Endothelial cell of umbilical vein (primary cell): Measurements from ENCODE around the gene XIRP1. TPM values are rescaled to one million over a fixed set of nuclear protein-coding genes. Genes with fewer than 3 reads are reported as not detected.

Source experiments
- BruUV-seq: library from RNA; stranded (reverse); fragments of 400-500 nt; replicated peaks from 2 replicates; lab custom pipeline; 2021; lab: Mats Ljungman, UMichigan
- CTCF ChIA-PET: fragments of 300-600, 350-600 bp; sonication (Branson Sonifier 250); formaldehyde crosslinking; loops from one replicate; lab custom pipeline; 2021; ENCODE audit warnings: antibody characterized with exemption, inconsistent platforms; lab: Charles Lee
- POLR2A ChIA-PET: fragments of 300-600, 350-600 bp; sonication (Branson Sonifier 250); formaldehyde crosslinking; loops from one replicate; lab custom pipeline; 2021; ENCODE audit warnings: antibody characterized with exemption, inconsistent platforms; lab: Charles Lee
- DNase-seq: peaks from one replicate; pipeline ENCODE4 v3.0.0-alpha.2; 2011; ENCODE audit warnings: low read depth, low spot score
- FAIRE-seq: peaks from 2 replicates; lab custom pipeline; 2011; peaks lifted over from hg19 to GRCh38; lab: Jason Lieb, UNC
- H2AFZ ChIP-seq: 2 replicates; pipeline ENCODE4 v1.6.0; 2012; ENCODE audit warnings: low read depth, low read length, control low read depth, inconsistent platforms
- H3K27ac ChIP-seq: 2 replicates; pipeline ENCODE4 v1.5.1; 2011; ENCODE audit warnings: low read depth, mild to moderate bottlenecking, control low read depth, low read length, moderate library complexity; ENCODE audit not compliant: insufficient read depth
- H3K27me3 ChIP-seq, 2 experiments: 2 replicates each; pipeline versions ENCODE4 v1.6.0 to v1.6.1; 2011; ENCODE audit warnings: low read length in 2 of 2, mixed read lengths in 1 of 2; ENCODE audit not compliant: control insufficient read depth in 2 of 2, insufficient read depth in 2 of 2
- H3K36me3 ChIP-seq, 2 experiments: 2 replicates in 1 of 2; 3 replicates in 1 of 2; pipeline ENCODE4 v1.5.1; 2011; ENCODE audit warnings: low read length in 2 of 2, mild to moderate bottlenecking in 1 of 2, moderate library complexity in 1 of 2; ENCODE audit not compliant: control insufficient read depth in 2 of 2, insufficient read depth in 2 of 2; ENCODE audit errors: extremely low read depth in 1 of 2
- H3K4me1 ChIP-seq: 3 replicates; pipeline ENCODE4 v1.5.1; 2011; ENCODE audit warnings: mild to moderate bottlenecking, low read length; ENCODE audit not compliant: control insufficient read depth, insufficient read depth; ENCODE audit errors: extremely low read depth
- H3K4me2 ChIP-seq: 2 replicates; pipeline ENCODE4 v1.6.1; 2011; ENCODE audit warnings: low read length, control low read depth, mixed read lengths; ENCODE audit not compliant: insufficient read depth
- H3K4me3 ChIP-seq, 3 experiments: fragments of 200-600 bp in 1 of 3; sonication (generic), shearing (Covaris generic) in 1 of 3; replicated peaks in 1 of 3; 2 replicates each; pipeline ENCODE4 v1.5.1; 2011 to 2016; ENCODE audit warnings: control low read depth in 3 of 3, low read length in 3 of 3, mild to moderate bottlenecking in 2 of 3, inconsistent platforms in 1 of 3, low read depth in 1 of 3, moderate library complexity in 1 of 3; ENCODE audit not compliant: insufficient read depth in 1 of 3
- H3K79me2 ChIP-seq: 2 replicates; pipeline ENCODE4 v1.6.0; 2012; ENCODE audit warnings: low read length, inconsistent platforms; ENCODE audit not compliant: control insufficient read depth, insufficient read depth
- H3K9ac ChIP-seq: replicated peaks from 2 replicates; pipeline ENCODE3; 2011; ENCODE audit warnings: low read length, control low read depth; ENCODE audit not compliant: insufficient read depth; ENCODE audit errors: extremely low read depth
- H3K9me1 ChIP-seq: replicated peaks from 3 replicates; pipeline ENCODE4 v1.6.0; 2011; ENCODE audit warnings: mild to moderate bottlenecking, low read length; ENCODE audit not compliant: control insufficient read depth, insufficient read depth; ENCODE audit errors: extremely low read depth
- H3K9me3 ChIP-seq: replicated peaks from 2 replicates; pipeline ENCODE4 v1.5.1; 2012; ENCODE audit warnings: low read length, inconsistent platforms; ENCODE audit not compliant: control insufficient read depth, insufficient read depth
- H4K20me1 ChIP-seq: replicated peaks from 2 replicates; pipeline ENCODE3; 2011; ENCODE audit warnings: mild to moderate bottlenecking, low read length; ENCODE audit not compliant: control insufficient read depth, insufficient read depth; ENCODE audit errors: extremely low read depth
- EZH2 ChIP-seq: IDR thresholded peaks from 2 replicates; pipeline ENCODE4 v1.6.1; 2012; ENCODE audit warnings: borderline replicate concordance, low read depth, mild to moderate bottlenecking, moderate library complexity, low read length, inconsistent platforms; ENCODE audit not compliant: severe bottlenecking
- FOS ChIP-seq: IDR thresholded peaks from 2 replicates; pipeline ENCODE4 v1.6.1; 2011; ENCODE audit warnings: mild to moderate bottlenecking, low read length, moderate library complexity, borderline replicate concordance; ENCODE audit not compliant: insufficient read depth
- GATA2 ChIP-seq: IDR thresholded peaks from 2 replicates; pipeline ENCODE4 v1.7.0; 2011; ENCODE audit warnings: low read depth, mild to moderate bottlenecking, moderate library complexity, mixed read lengths, low read length; ENCODE audit not compliant: insufficient read length, insufficient read depth
- JUN ChIP-seq: IDR thresholded peaks from 2 replicates; pipeline ENCODE4 v1.6.1; 2011; ENCODE audit warnings: borderline replicate concordance, low read depth; ENCODE audit not compliant: insufficient read length, insufficient read depth
- MYC ChIP-seq: IDR thresholded peaks from one replicate; pipeline ENCODE4 v1.6.1; 2011; ENCODE audit warnings: mild to moderate bottlenecking, low read depth, low read length
- POLR2A ChIP-seq: IDR thresholded peaks from 2 replicates; pipeline ENCODE4 v1.6.1; 2012; ENCODE audit warnings: low read depth, mild to moderate bottlenecking, control low read depth, low read length
- POLR2AphosphoS5 ChIP-seq: IDR thresholded peaks from 2 replicates; pipeline ENCODE4 v1.6.1; 2012; ENCODE audit warnings: low read depth, mild to moderate bottlenecking, control low read depth, low read length, moderate library complexity; ENCODE audit not compliant: insufficient read depth
- dilution Hi-C: fragments of 300-500 bp; cut with MboI; formaldehyde crosslinking; loops from one replicate; pipeline ENCODE4 v1.15.0; 2019; ENCODE audit warnings: low sequenced_read_pairs; ENCODE audit not compliant: extremely low pct_ligation_motif_present
- intact Hi-C: fragments of 100-400 bp; cut with micrococcal nuclease; formaldehyde crosslinking; loops from one replicate; pipeline ENCODE4 v1.10.0; 2022
- polyA plus RNA-seq, 4 experiments: library from polyadenylated mRNA; depleted of rRNA in 3 of 4; stranded (reverse) in 3 of 4; unstranded in 1 of 4; fragments of >200 nt; gene quantifications; 2 replicates each; pipeline versions ENCODE4 v1.2.1 to v1.2.3, GENCODE V29; 2011 to 2012; ENCODE audit warnings: missing spikeins in 1 of 4
- total RNA-seq: library from RNA; stranded (reverse); gene quantifications from 2 replicates; pipeline ENCODE4 v1.2.3, GENCODE V29; 2021
- TF ChIP-seq, protein P1 (sequence below): IDR thresholded peaks from 2 replicates; pipeline ENCODE4 v1.6.1; 2011; ENCODE audit not compliant: insufficient read depth, insufficient read length
- TF ChIP-seq, protein P2 (sequence below), 2 donors: IDR thresholded peaks; 1 replicate in 1 of 2; 2 replicates in 1 of 2; pipeline ENCODE4 v1.5.1; 2011; ENCODE audit warnings: low read length in 2 of 2, mild to moderate bottlenecking in 2 of 2, moderate library complexity in 2 of 2, control low read depth in 1 of 2, inconsistent platforms in 1 of 2, low read depth in 1 of 2; ENCODE audit not compliant: insufficient read depth in 1 of 2; ENCODE audit errors: extremely low read depth in 1 of 2

The XIRP1 gene
- total and polyA plus RNA-seq, 2 donors (not counting 3 experiments of a cell fraction or from before 2014, with no cell fraction given), result not detected

DNA sequence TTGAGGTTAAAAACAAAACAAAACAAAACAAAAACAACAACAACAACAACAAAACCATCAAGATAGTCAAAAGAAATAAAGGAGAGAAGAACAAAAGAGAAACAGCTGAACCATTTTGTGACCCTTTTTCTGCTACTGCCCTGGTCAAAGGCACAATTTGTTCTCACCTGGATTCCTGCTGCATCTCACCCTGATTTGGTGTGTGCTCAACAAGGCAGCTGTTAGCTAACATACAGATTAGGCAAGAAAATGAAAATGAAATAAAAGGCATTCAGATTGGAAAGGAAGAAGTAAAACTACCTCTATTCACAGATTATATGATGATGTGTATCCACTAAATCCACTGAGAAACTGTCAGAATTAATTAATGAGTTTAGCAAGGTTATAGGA lies 28.7 kb upstream of the XIRP1 start:
- TF ChIP-seq POLR2A (no peak), POLR2AphosphoS5 (no peak), JUN (no peak), EZH2 (no peak), MYC (no peak), GATA2 (no peak), FOS (no peak)
- TF ChIP-seq, protein P1, sequence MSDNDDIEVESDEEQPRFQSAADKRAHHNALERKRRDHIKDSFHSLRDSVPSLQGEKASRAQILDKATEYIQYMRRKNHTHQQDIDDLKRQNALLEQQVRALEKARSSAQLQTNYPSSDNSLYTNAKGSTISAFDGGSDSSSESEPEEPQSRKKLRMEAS, result no peak
- TF ChIP-seq, protein P2, sequence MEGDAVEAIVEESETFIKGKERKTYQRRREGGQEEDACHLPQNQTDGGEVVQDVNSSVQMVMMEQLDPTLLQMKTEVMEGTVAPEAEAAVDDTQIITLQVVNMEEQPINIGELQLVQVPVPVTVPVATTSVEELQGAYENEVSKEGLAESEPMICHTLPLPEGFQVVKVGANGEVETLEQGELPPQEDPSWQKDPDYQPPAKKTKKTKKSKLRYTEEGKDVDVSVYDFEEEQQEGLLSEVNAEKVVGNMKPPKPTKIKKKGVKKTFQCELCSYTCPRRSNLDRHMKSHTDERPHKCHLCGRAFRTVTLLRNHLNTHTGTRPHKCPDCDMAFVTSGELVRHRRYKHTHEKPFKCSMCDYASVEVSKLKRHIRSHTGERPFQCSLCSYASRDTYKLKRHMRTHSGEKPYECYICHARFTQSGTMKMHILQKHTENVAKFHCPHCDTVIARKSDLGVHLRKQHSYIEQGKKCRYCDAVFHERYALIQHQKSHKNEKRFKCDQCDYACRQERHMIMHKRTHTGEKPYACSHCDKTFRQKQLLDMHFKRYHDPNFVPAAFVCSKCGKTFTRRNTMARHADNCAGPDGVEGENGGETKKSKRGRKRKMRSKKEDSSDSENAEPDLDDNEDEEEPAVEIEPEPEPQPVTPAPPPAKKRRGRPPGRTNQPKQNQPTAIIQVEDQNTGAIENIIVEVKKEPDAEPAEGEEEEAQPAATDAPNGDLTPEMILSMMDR (IDR thresholded peaks at IDR 0.05; ENCODE audit: extremely low read depth in 1 of 2, insufficient read depth in 1 of 2, low read depth in 1 of 2, low read length in 2 of 2), result no peak
- no peaks in the 10 kb centered on the region for H3K9me3 ChIP-seq
- no peak overlapping the region for H2AFZ ChIP-seq
- intact Hi-C loops, result no loop called here
- ChIA-PET POLR2A (no interaction called here), CTCF (no interaction called here)
- no peak overlapping the region for H3K27ac ChIP-seq
- no peak for DNase-seq
- no TSS peak for BruUV-seq
- H4K20me1 ChIP-seq, result no peaks in the 10 kb centered on the region
- no peaks in the 10 kb centered on the region for H3K79me2 ChIP-seq
- no peaks in the 10 kb centered on the region for H3K36me3 ChIP-seq
- no peak overlapping the region for H3K9ac ChIP-seq
- H3K4me1 ChIP-seq, result no peaks in the 10 kb centered on the region
- dilution Hi-C loops, result no loop called here
- FAIRE-seq, result no peak
- H3K4me2 ChIP-seq, result no peak overlapping the region
- peaks cover 15 to 16% of the 10 kb centered on the region in 2 experiments for H3K27me3 ChIP-seq
- H3K4me3 ChIP-seq, result no peak overlapping the region
- no peaks in the 10 kb centered on the region for H3K9me1 ChIP-seq
